Measurements from ENCODE around the gene GPALPP1.

- TF ChIP-seq CTCF (IDR thresholded peaks at IDR 0.05) (no peak), EZH2 (IDR thresholded peaks at IDR 0.05; ENCODE audit: borderline replicate concordance, insufficient read depth, low read depth, low read length, poor library complexity, severe bottlenecking) (no peak)
Measured at GRCh38 chr13:45074721-45075120, 85.4 kb downstream of the GPALPP1 start.

Measured in B cell (primary cell).